Central memory CD8-positive, alpha-beta T cell (primary cell): ENCODE results near the gene STARD5.

Source experiments
- ATAC-seq: fragments of 150-1000 bp; cut with Tn5 transposase; replicated peaks from 2 replicates; pipeline ENCODE4 v1.10.0; 2022; ENCODE audit warnings: mild to moderate bottlenecking, moderate FRiP score, moderate number of reproducible peaks; ENCODE audit not compliant: poor library complexity, severe bottlenecking; ENCODE audit errors: extremely low read depth
- DNase-seq, 2 donors: peaks; one replicate each; pipeline ENCODE4 v3.0.0; 2021; ENCODE audit warnings: low spot score in 2 of 2
- H3K27ac Mint-ChIP-seq: one replicate; pipeline ENCODE4 v1.8.0; 2022; ENCODE audit warnings: low read depth, mild to moderate bottlenecking, moderate library complexity, mixed read lengths
- H3K27me3 Mint-ChIP-seq: one replicate; pipeline ENCODE4 v1.8.0; 2022; ENCODE audit warnings: mixed read lengths
- H3K36me3 Mint-ChIP-seq: one replicate; pipeline ENCODE4 v1.8.0; 2022; ENCODE audit warnings: mild to moderate bottlenecking, moderate library complexity, mixed read lengths; ENCODE audit not compliant: insufficient read depth
- H3K4me1 Mint-ChIP-seq: one replicate; pipeline ENCODE4 v1.8.0; 2022; ENCODE audit warnings: mixed read lengths
- H3K4me3 Mint-ChIP-seq: one replicate; pipeline ENCODE4 v1.8.0; 2022; ENCODE audit warnings: mild to moderate bottlenecking, moderate library complexity, mixed read lengths
- H3K9me3 Mint-ChIP-seq: one replicate; pipeline ENCODE4 v1.8.0; 2022; ENCODE audit warnings: mixed read lengths

STARD5 gene

DNA sequence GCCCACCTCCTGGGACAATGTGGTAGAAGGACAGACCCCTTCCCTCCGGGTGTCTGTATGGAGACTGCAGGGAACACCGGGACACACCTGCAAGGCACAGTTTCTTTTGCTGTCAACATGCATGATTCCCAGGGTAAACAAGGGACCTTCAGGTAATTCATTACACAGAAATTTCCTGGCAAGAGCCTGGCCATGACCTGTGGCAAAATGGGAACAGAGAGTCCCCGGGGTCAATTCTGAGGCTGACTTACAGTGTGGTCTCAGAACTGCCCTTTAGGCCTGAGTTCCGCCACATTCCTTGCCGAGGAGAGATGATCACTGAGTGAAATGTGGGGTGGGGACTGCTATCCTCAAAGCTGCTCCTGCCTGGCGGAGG lies 6.3 kb downstream of the STARD5 start:
- no peak overlapping the region for H3K27ac Mint-ChIP-seq
- no peak overlapping the region for H3K4me3 Mint-ChIP-seq
- H3K36me3 Mint-ChIP-seq: peaks cover 19% of the 10 kb centered on the region
- no peaks in the 10 kb centered on the region for H3K9me3 Mint-ChIP-seq
- H3K27me3 Mint-ChIP-seq: no peaks in the 10 kb centered on the region
- peaks cover 38% of the 10 kb centered on the region for H3K4me1 Mint-ChIP-seq
- DNase-seq (no peak), ATAC-seq (no peak)

DNA sequence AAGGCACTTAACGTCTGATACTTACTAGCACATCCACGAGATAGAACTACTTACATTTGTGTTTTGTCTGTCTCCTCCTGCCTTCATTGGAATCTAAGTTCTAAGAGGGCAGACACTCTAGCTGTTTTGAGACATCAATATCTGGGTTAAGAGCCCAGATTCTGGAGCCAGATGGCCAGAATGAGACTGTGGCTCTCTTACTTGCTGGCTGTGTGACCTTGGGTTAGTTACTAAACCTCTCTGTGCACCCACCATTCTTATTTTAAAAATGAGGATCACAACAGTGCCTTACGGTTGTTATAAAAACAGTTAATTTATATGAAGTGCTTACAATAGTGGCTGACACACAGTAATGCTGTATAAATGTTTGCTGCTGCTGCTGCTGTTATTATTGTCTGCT lies 7.7 kb downstream of the STARD5 start:
- Mint-ChIP-seq H3K27me3 (no peaks in the 10 kb centered on the region), H3K27ac (peak overlapping the region; percentile 86), H3K4me1 (peaks cover 48% of the 10 kb centered on the region), H3K4me3 (no peak overlapping the region), H3K36me3 (peaks cover 22% of the 10 kb centered on the region), H3K9me3 (no peaks in the 10 kb centered on the region)
- ATAC-seq (no peak), DNase-seq (no peak)

DNA sequence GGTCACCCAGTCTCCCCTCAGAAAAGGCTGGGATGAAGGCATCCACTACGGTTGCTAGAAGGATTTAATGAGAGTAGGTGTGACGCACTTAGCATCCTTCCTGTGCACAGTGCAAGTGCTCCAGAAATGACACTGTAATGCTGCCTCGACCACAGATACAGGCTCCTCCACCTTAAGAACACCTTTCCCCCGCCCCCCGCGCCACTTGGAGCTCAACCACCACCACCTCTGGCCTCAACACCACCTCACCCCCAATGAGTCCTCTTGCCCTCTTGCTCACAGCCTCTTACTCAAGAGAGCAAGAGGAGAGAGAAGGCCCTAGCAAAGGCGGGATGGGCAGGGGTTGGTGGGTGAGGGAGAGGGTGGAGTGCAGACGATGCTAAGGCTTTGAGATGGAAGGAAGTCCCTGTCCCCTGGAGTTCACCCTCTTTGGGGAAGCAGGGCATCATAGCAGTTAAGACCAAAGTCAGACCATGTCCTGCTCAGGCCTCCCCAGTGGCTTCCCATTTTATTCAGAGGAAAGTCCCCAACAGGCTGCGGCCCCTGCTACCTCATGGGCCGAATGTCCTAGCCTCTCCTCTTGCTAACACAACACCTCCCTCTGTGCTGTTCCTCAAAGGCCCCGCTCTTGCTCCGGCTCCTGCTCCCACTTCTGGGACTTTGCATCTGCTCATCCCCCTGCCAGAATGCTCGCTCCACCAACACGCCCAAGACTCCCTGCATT lies 8.3 kb downstream of the STARD5 start:
- Mint-ChIP-seq H3K4me1 (peaks cover 54% of the 10 kb centered on the region), H3K27ac (peak overlapping the region; percentile 86), H3K9me3 (no peaks in the 10 kb centered on the region), H3K27me3 (no peaks in the 10 kb centered on the region), H3K4me3 (no peak overlapping the region), H3K36me3 (peaks cover 26% of the 10 kb centered on the region)
- ATAC-seq (peak; percentile 82), DNase-seq (peak in 1 of 2 donors; percentile 39)

DNA sequence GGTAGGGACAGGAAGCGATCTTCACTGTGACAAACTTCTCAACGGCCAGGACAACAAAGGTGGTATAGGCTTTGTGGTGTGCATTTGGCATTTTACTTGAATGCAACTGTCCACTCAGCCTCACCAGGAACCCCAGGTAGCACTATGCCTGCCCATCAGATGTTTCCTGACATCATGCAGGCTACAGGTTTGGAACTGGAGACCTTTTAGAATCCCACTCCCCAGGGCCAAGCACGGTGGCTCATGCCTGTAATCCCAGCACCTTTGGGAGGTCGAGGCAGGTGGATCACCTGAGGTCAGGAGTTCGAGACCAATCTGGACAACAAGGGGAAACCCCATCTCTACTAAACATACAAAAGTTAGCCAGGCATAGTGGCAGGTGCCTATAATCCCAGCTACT lies 9.6 kb downstream of the STARD5 start:
- Mint-ChIP-seq H3K27me3 (no peaks in the 10 kb centered on the region), H3K4me3 (no peak overlapping the region), H3K36me3 (peaks cover 31% of the 10 kb centered on the region), H3K9me3 (no peaks in the 10 kb centered on the region), H3K4me1 (peaks cover 62% of the 10 kb centered on the region), H3K27ac (peak overlapping the region; percentile 86)
- ATAC-seq (no peak), DNase-seq (no peak)

DNA sequence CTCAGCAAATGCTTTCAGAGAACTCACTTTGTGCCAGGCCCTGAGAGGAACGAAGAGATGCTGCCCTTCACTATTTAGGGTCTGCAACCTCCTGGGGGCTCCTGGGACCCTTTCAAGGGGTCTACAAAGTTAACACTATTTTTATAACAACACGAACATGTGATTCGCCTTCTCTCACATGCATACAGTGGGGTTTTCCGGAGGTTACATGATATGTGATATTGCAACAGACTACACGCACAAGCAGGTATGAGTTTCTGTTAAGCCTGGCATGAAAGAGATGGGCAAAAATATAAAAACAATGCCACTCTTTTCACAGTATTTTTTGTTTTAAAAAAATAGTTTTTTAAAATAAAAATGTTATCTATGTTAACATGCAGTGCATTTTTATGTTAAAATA lies 10.3 kb downstream of the STARD5 start:
- Mint-ChIP-seq H3K9me3 (no peaks in the 10 kb centered on the region), H3K27ac (peak overlapping the region; percentile 86), H3K36me3 (peaks cover 38% of the 10 kb centered on the region), H3K4me3 (no peak overlapping the region), H3K27me3 (no peaks in the 10 kb centered on the region), H3K4me1 (peaks cover 66% of the 10 kb centered on the region)
- no peak for ATAC-seq
- DNase-seq: no peak

DNA sequence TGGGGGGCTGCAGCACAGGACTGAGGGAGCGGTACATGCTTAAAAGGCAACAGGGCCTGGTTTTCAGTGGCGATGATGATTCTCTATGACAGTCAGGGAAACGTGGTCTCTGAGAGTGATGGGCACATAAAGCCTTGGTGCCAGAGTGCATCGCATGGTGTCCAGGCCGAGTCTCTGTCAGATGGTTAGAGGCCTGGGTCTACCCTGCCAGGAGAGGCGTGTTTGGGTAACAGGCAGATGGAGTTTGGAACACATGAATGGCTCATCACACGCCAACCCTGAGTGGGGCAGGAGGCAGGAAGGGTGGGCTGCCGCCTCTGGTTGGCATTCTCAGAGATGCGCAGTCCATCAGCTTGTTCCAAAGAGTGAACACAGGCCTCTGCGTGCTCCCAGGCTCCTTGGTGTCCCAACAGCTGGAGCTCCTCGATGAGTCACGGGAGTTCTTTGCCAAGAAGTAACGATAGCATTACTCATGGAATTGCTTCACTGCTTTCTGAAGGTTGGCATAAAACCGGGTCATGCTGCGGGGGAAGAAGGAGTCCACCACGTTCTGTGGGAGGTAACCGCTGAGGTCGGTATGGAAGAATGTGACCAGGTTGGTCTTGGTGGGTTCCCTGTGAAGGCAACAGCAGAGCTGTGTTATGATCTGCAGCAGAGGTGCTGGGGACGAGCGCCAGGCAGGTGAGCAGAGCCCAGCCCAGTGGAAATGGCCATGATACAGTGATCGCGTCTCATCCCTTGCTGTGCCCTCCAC lies 11.0 kb downstream of the STARD5 start:
- H3K9me3 Mint-ChIP-seq: no peaks in the 10 kb centered on the region
- H3K4me3 Mint-ChIP-seq: no peak overlapping the region
- no peaks in the 10 kb centered on the region for H3K27me3 Mint-ChIP-seq
- no peak for ATAC-seq
- peaks cover 66% of the 10 kb centered on the region for H3K4me1 Mint-ChIP-seq
- peaks cover 42% of the 10 kb centered on the region for H3K36me3 Mint-ChIP-seq
- DNase-seq: no peak
- peak overlapping the region; percentile 47 for H3K27ac Mint-ChIP-seq

DNA sequence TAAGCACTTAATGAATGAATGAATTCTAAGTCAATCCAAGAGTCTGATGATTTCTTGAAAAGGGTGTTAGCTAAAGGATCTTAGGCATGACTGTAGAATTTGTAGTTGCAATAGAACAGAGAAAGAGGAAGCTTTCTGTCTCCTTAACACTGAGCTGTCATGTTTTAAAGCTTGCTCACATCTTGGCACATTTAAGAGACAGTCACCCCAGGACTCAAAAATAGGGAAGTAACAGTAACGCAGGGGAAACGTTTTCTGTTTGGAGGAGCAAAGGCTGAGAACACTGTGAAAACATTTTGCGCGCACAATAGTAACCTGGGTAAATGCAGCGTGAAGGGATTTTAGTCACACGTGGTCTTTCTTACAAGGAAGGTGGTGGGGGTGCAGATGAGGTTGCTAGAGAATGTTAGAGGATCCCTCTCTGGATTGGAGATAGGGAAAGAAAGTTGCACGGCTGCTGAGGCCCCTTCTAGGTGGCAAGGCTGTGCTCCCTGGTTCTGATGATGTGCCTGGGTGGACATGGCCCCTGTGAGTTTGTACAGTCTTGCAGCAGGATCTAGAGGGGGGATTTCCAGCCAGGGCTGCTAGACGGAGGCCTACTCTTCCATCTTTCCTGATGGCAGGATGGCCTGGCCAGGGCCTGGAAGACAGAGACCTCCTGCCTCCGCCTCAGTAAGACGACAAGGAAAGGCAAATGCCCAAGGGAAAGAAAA lies 12.0 kb downstream of the STARD5 start:
- DNase-seq: no peak
- H3K9me3 Mint-ChIP-seq: no peaks in the 10 kb centered on the region
- peaks cover 49% of the 10 kb centered on the region for H3K36me3 Mint-ChIP-seq
- peak overlapping the region; percentile 2 for H3K4me3 Mint-ChIP-seq
- H3K27ac Mint-ChIP-seq: peak overlapping the region; percentile 47
- H3K4me1 Mint-ChIP-seq: peaks cover 68% of the 10 kb centered on the region
- no peaks in the 10 kb centered on the region for H3K27me3 Mint-ChIP-seq
- ATAC-seq: no peak

DNA sequence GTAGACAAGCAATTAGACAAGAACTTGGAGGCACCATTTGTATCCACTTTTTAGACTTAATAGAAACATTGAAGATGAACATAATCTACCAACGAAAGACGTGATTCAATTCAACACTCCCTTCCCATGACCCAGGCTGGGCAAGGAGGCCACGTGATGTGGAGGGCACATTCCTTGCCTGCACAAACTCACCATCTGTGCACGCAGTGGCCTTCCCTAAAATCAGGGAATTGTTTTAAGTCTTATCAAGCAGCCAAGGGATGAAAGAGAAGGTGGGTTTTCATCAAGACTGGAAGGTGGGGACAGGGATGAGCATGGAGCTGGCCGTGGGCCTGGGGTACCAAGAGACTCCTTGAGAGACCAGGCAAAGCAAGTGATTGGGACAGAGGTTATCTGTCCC lies 13.5 kb downstream of the STARD5 start:
- Mint-ChIP-seq H3K9me3 (no peaks in the 10 kb centered on the region), H3K27me3 (no peaks in the 10 kb centered on the region), H3K4me3 (no peak overlapping the region), H3K36me3 (peaks cover 59% of the 10 kb centered on the region), H3K27ac (peak overlapping the region; percentile 65), H3K4me1 (peaks cover 69% of the 10 kb centered on the region)
- ATAC-seq: no peak
- no peak for DNase-seq

DNA sequence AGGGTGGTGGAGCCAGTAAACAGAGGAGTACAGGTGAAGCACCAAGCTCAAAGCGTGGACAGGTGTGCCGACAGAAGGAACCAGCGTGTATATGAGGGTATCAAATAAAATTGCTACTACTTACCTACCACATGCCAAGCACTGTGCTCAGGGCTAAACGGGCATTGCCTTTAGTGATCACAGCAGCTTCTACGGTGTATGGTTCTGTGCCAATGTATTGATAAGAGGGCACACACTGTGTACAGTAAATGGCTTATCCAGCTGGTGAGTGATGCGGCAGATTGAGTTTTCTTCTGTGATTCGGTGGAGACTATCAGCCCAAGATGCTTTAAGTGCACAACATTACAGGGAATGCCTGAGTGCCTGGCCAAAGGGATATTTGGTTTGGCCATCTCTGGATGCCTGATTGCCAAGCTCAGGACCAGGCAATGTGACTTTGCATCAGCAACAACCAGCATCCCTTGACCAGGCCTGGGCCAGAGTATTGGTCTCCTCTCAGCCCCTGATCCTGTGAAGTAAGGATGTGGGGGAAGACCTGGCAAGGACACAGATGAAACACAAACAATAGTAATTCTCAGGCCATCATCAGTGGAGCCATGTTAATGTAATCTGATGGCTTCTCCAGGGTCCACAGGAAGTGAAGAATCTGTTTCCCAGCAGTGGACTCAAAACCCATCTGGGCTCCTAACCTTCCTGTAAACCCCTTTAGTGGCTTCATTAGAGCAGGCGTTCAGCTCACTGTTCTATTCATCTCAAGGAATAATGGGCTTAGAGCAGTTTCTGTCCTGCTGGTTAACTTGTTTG lies 14.1 kb downstream of the STARD5 start:
- DNase-seq (no peak), ATAC-seq (no peak)
- Mint-ChIP-seq H3K27ac (peak overlapping the region; percentile 65), H3K9me3 (no peaks in the 10 kb centered on the region), H3K4me3 (no peak overlapping the region), H3K4me1 (peaks cover 62% of the 10 kb centered on the region), H3K36me3 (peaks cover 64% of the 10 kb centered on the region), H3K27me3 (no peaks in the 10 kb centered on the region)

DNA sequence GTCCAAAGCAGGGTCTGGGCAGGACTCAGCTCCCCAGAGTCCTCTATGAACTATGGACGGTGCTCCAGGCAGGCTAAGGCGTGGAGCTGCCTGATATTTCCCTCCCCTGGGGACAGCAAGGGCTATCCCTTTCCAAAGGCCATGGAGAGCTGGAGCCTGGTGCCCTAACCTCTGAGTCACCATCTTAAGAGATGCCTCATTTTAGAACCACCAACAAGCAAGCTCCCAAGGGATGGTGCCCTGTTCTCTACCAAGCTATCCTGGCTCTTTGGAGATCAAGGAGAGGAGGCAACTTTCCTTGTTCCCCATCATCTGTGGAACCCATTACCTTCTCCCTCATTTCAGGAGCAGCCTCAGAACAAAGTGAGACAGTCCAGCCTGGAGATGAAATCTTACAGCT lies 15.7 kb downstream of the STARD5 start:
- ATAC-seq: no peak
- peaks cover 77% of the 10 kb centered on the region for H3K36me3 Mint-ChIP-seq
- H3K27ac Mint-ChIP-seq: no peak overlapping the region
- no peak overlapping the region for H3K4me3 Mint-ChIP-seq
- no peak for DNase-seq
- H3K9me3 Mint-ChIP-seq: no peaks in the 10 kb centered on the region
- H3K4me1 Mint-ChIP-seq: peaks cover 69% of the 10 kb centered on the region
- no peaks in the 10 kb centered on the region for H3K27me3 Mint-ChIP-seq

DNA sequence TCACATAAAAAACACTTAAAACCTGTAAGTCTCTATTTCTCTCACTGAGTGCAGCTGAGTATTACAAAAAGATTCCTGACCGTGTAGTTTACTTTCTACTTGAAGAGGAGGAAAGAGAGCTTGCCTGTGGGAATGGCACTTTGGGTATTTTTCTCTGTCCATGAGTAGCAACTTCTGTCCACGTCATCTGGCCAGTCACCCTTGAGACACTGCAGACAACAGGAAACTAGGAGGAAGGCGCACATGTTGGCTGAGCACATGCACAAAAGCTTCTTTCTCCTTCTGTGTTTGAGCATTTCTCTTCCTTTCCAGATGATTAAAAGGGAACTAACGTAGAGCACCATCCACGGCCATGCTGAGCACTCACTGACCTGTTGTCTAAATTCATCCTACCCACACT lies 19.7 kb downstream of the STARD5 start:
- H3K9me3 Mint-ChIP-seq: no peaks in the 10 kb centered on the region
- H3K27ac Mint-ChIP-seq: peak overlapping the region; percentile 98
- ATAC-seq: no peak

More for the DNA sequence above, 19.7 kb downstream of the STARD5 start:
- H3K4me1 Mint-ChIP-seq: peaks cover 74% of the 10 kb centered on the region
- DNase-seq: no peak
- no peaks in the 10 kb centered on the region for H3K27me3 Mint-ChIP-seq
- peak overlapping the region; percentile 99 for H3K4me3 Mint-ChIP-seq
- peaks cover 95% of the 10 kb centered on the region for H3K36me3 Mint-ChIP-seq
